Thyroid gland (tissue), 4 donors: ENCODE results near the gene SLC7A1. TPM values are rescaled to one million over a fixed set of nuclear protein-coding genes. Genes with fewer than 3 reads are reported as not detected.
A peak's percentile ranks its signal among the peaks of the same experiment; 100 is the strongest.

Source experiments
- DNase-seq, 2 donors: peaks; one replicate each; pipeline ENCODE4 v3.0.0-alpha.2; 2019
- H3K27ac ChIP-seq, 3 donors: fragments of 200-600 bp; sonication (generic); 1 replicate in 2 of 3; 2 replicates in 1 of 3; pipeline ENCODE4 v1.5.1; 2016 to 2019; ENCODE audit warnings: mild to moderate bottlenecking in 1 of 3, moderate library complexity in 1 of 3
- H3K27me3 ChIP-seq: fragments of 200-600 bp; sonication (generic); one replicate; pipeline ENCODE4 v1.5.1; 2019
- H3K36me3 ChIP-seq, 2 donors: fragments of 200-600 bp; sonication (generic); one replicate each; pipeline ENCODE4 v1.5.1; 2016 to 2019
- H3K4me1 ChIP-seq, 2 donors: fragments of 200-600 bp; sonication (generic); one replicate each; pipeline ENCODE4 v1.5.1; 2017 to 2019
- H3K4me3 ChIP-seq, 3 donors: fragments of 200-600 bp; sonication (generic); replicated peaks in 1 of 3; 1 replicate in 2 of 3; 2 replicates in 1 of 3; pipeline ENCODE4 v1.5.1; 2016; ENCODE audit warnings: mild to moderate bottlenecking in 1 of 3
- H3K9me3 ChIP-seq: fragments of 200-600 bp; sonication (generic); one replicate; pipeline ENCODE4 v1.5.1; 2017
- CTCF ChIP-seq, 6 experiments: fragments of 200-600 bp in 3 of 6; fragments of 450-650 bp in 3 of 6; sonication (generic) in 3 of 6; IDR thresholded peaks; one replicate each; pipeline ENCODE4 v1.5.1; 2016 to 2019; ENCODE audit warnings: antibody characterized with exemption in 6 of 6, mild to moderate bottlenecking in 2 of 6, inconsistent platforms in 1 of 6, moderate library complexity in 1 of 6
- POLR2A ChIP-seq, 2 donors: fragments of 450-650 bp; IDR thresholded peaks; one replicate each; pipeline ENCODE4 v1.6.1; 2017; ENCODE audit warnings: antibody characterized with exemption in 2 of 2, mild to moderate bottlenecking in 2 of 2, moderate library complexity in 1 of 2
- WGBS, 2 donors: methylation state at CpG; one replicate each; pipeline ENCODE4 v1.1.5; 2017; 5-methylcytosine and 5-hydroxymethylcytosine counted together
- intact Hi-C: fragments of 100-400 bp; cut with DNase I; formaldehyde crosslinking; loops from one replicate; pipeline ENCODE4 v1.15.1; 2023
- total RNA-seq, 4 donors: library from RNA; depleted of rRNA; stranded (reverse); fragments of >200 nt; gene quantifications; one replicate each; pipeline ENCODE4 v1.2.3, GENCODE V29; 2016

The SLC7A1 gene
- total RNA-seq, 4 donors from 2014 or later: 12.9 to 31.2 (median 22.5) TPM

- Histone ChIP-seq H3K27ac (peak overlapping the region in 1 of 3 donors; percentile 15), H3K36me3 (no peaks in the 10 kb centered on the region), H3K4me1 (no peaks in the 10 kb centered on the region), H3K9me3 (no peaks in the 10 kb centered on the region), H3K27me3 (no peaks in the 10 kb centered on the region), H3K4me3 (no peak overlapping the region)
- intact Hi-C loops: no loop called here
- WGBS, 2 donors: 84 to 89% methylated on average over 6 to 7 of the region's 9 CpGs
- TF ChIP-seq POLR2A (IDR thresholded peaks at IDR 0.05): no peak
- no peak for TF ChIP-seq CTCF (IDR thresholded peaks at IDR 0.05)
- DNase-seq: no peak
Observed at GRCh38 chr13:29524641-29525040, 70.8 kb downstream of the SLC7A1 start.

- 90 to 91% methylated on average over 13 to 17 of the region's 17 CpGs for WGBS, 2 donors
- no peaks in the 10 kb centered on the region for H3K36me3 ChIP-seq
- DNase-seq: peak in 1 of 2 donors; percentile 22
- no peaks in the 10 kb centered on the region for H3K4me1 ChIP-seq
- intact Hi-C loops: no loop called here
- TF ChIP-seq POLR2A (IDR thresholded peaks at IDR 0.05) (no peak), CTCF (IDR thresholded peaks at IDR 0.05) (no peak)
- H3K9me3 ChIP-seq: no peaks in the 10 kb centered on the region
- H3K27ac ChIP-seq: peak overlapping the region in 1 of 3 donors; percentile 43
- no peaks in the 10 kb centered on the region for H3K27me3 ChIP-seq
- no peak overlapping the region for H3K4me3 ChIP-seq
Observed at GRCh38 chr13:29524176-29524575, 71.3 kb downstream of the SLC7A1 start.

GRCh38 chr13:29523199-29523961 lies 72.1 kb downstream of the SLC7A1 start:
- no peaks in the 10 kb centered on the region for H3K36me3 ChIP-seq
- H3K9me3 ChIP-seq: no peaks in the 10 kb centered on the region
- no peak overlapping the region for H3K4me3 ChIP-seq
- DNase-seq: peak in 1 of 2 donors; percentile 15
- peak overlapping the region in 2 of 3 donors; percentile 43 to 54 for H3K27ac ChIP-seq
- WGBS, 2 donors: 86 to 87% methylated on average over 19 to 22 of the region's 23 CpGs
- no peak for TF ChIP-seq CTCF (IDR thresholded peaks at IDR 0.05)
- no peaks in the 10 kb centered on the region for H3K27me3 ChIP-seq
- intact Hi-C loops: no loop called here
- H3K4me1 ChIP-seq: no peaks in the 10 kb centered on the region

- Histone ChIP-seq H3K4me3 (no peak overlapping the region), H3K27ac (peak overlapping the region in 2 of 3 donors; percentile 43 to 54), H3K4me1 (no peaks in the 10 kb centered on the region), H3K27me3 (no peaks in the 10 kb centered on the region), H3K9me3 (no peaks in the 10 kb centered on the region), H3K36me3 (no peaks in the 10 kb centered on the region)
- intact Hi-C loops: no loop called here
- no peak for DNase-seq
- WGBS, 2 donors: 89% methylated on average over 16 of the region's 16 CpGs
- TF ChIP-seq CTCF (IDR thresholded peaks at IDR 0.05): no peak
- TF ChIP-seq POLR2A (IDR thresholded peaks at IDR 0.05): no peak
Observed at GRCh38 chr13:29522044-29522685, 73.3 kb downstream of the SLC7A1 start.

- WGBS, 2 donors: 96 to 97% methylated on average over 14 of the region's 14 CpGs
- DNase-seq: no peak
- H3K4me1 ChIP-seq: no peaks in the 10 kb centered on the region
- no peaks in the 10 kb centered on the region for H3K9me3 ChIP-seq
- no peaks in the 10 kb centered on the region for H3K36me3 ChIP-seq
- H3K4me3 ChIP-seq: no peak overlapping the region
- no peaks in the 10 kb centered on the region for H3K27me3 ChIP-seq
- intact Hi-C loops: no loop called here
- no peak overlapping the region for H3K27ac ChIP-seq
- no peak for TF ChIP-seq POLR2A (IDR thresholded peaks at IDR 0.05)
- TF ChIP-seq CTCF (IDR thresholded peaks at IDR 0.05): no peak
Observed at GRCh38 chr13:29521336-29521735, 74.2 kb downstream of the SLC7A1 start.
